ENCODE data around the gene GSN. TPM values are rescaled to one million over a fixed set of nuclear protein-coding genes. Genes with fewer than 3 reads are reported as not detected.

Gene GSN
- total and polyA plus RNA-seq, 2 donors (not counting 1 experiment from before 2014, with no cell fraction given) = 38.4 to 45.4 TPM

DNA sequence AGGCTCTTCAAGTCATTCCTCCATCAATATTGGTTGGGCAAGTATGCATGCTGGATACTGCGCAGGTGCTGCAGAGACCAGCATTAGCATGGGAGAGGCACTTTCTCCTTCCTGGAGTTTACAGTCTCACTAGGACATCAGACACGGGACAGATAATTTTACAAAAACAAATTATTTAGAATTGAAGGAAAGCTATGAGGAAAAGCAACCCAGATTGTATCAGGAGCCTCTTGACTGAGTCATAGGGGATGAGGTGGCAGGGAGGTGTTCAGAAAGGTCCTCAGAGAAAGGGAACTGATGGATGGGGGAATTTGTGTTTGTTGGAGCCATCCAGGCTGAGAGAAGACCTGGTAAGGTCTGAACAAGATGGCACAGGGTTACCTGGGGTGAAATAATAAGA, 41.8 kb upstream of the GSN start:
- POLR2A ChIA-PET = no interaction called here
- Mint-ChIP-seq H3K27me3 (no peaks in the 10 kb centered on the region), H3K4me1 (no peaks in the 10 kb centered on the region), H3K9me3 (ENCODE audit: insufficient read depth) (no peaks in the 10 kb centered on the region), H3K27ac (no peak overlapping the region), H3K4me3 (no peak overlapping the region)
- Histone ChIP-seq H3K9me3 (ENCODE audit: control extremely low read depth in 1 of 3, control insufficient read depth in 2 of 3, insufficient read depth in 1 of 3, low read length in 2 of 3) (no peaks in the 10 kb centered on the region), H3K36me3 (replicated peaks in 1 of 2; ENCODE audit: control extremely low read depth in 1 of 2, control insufficient read depth in 1 of 2, extremely low read depth in 1 of 2, insufficient read depth in 2 of 2, low read length in 1 of 2) (peaks cover 1 to 6% of the 10 kb centered on the region in 2 experiments), H4K20me1 (ENCODE audit: control insufficient read depth, insufficient read depth, low read length, poor library complexity, severe bottlenecking) (no peaks in the 10 kb centered on the region), H3K9ac (ENCODE audit: low read length) (no peak overlapping the region), H3K27ac (ENCODE audit: low read length in 2 of 2) (no peak overlapping the region), H3K27me3 (replicated peaks in 1 of 4; ENCODE audit: control extremely low read depth in 1 of 4, control insufficient read depth in 3 of 4, insufficient read depth in 4 of 4, low read length in 3 of 4) (no peaks in the 10 kb centered on the region), H3K79me2 (ENCODE audit: control insufficient read depth, insufficient read depth, low read length) (peaks cover 3% of the 10 kb centered on the region), H3K4me1 (ENCODE audit: control insufficient read depth in 2 of 2, insufficient read depth in 2 of 2, low read length in 2 of 2) (peaks cover 0 to 2% of the 10 kb centered on the region in 2 donors), H3K4me3 (ENCODE audit: control extremely low read depth in 1 of 5, extremely low read depth in 1 of 5, insufficient read depth in 1 of 5, low read depth in 2 of 5, low read length in 4 of 5) (no peak overlapping the region), H2AFZ (ENCODE audit: insufficient read depth, low read depth, low read length, poor library complexity, severe bottlenecking) (no peak overlapping the region), H3K4me2 (replicated peaks; ENCODE audit: low read depth, low read length, poor library complexity, severe bottlenecking) (no peak overlapping the region)
- DNase-seq (no peak), ATAC-seq (ENCODE audit: low read depth) (no peak)
- TF ChIP-seq CTCF (IDR thresholded peaks at IDR 0.05) (no peak), EZH2 (IDR thresholded peaks at IDR 0.05; ENCODE audit: borderline replicate concordance, insufficient read depth, low read depth, low read length, poor library complexity, severe bottlenecking) (no peak)
- CTCF ChIA-PET = interaction anchor here (0.9 to 1.0 kb wide), 2 partner anchors 11 to 12 kb away, joined by 3 to 4 read pairs; no protein-coding TSS in a partner anchor
- no CpG with 5 or more reads among the region's 2 CpGs for WGBS (ENCODE audit: insufficient coverage)
- intact Hi-C loops (cut with micrococcal nuclease) = no loop called here

- Histone ChIP-seq H2AFZ (ENCODE audit: insufficient read depth, low read depth, low read length, poor library complexity, severe bottlenecking) (no peak overlapping the region), H3K36me3 (replicated peaks in 1 of 2; ENCODE audit: control extremely low read depth in 1 of 2, control insufficient read depth in 1 of 2, extremely low read depth in 1 of 2, insufficient read depth in 2 of 2, low read length in 1 of 2) (peaks cover 1 to 17% of the 10 kb centered on the region in 2 experiments), H3K9ac (ENCODE audit: low read length) (no peak overlapping the region), H4K20me1 (ENCODE audit: control insufficient read depth, insufficient read depth, low read length, poor library complexity, severe bottlenecking) (no peaks in the 10 kb centered on the region), H3K79me2 (ENCODE audit: control insufficient read depth, insufficient read depth, low read length) (no peaks in the 10 kb centered on the region), H3K9me3 (ENCODE audit: control extremely low read depth in 1 of 3, control insufficient read depth in 2 of 3, insufficient read depth in 1 of 3, low read length in 2 of 3) (no peaks in the 10 kb centered on the region), H3K4me3 (ENCODE audit: control extremely low read depth in 1 of 5, extremely low read depth in 1 of 5, insufficient read depth in 1 of 5, low read depth in 2 of 5, low read length in 4 of 5) (no peak overlapping the region), H3K4me2 (replicated peaks; ENCODE audit: low read depth, low read length, poor library complexity, severe bottlenecking) (no peak overlapping the region), H3K4me1 (ENCODE audit: control insufficient read depth in 2 of 2, insufficient read depth in 2 of 2, low read length in 2 of 2) (no peaks in the 10 kb centered on the region), H3K27ac (ENCODE audit: low read length in 2 of 2) (no peak overlapping the region), H3K27me3 (replicated peaks in 1 of 4; ENCODE audit: control extremely low read depth in 1 of 4, control insufficient read depth in 3 of 4, insufficient read depth in 4 of 4, low read length in 3 of 4) (no peaks in the 10 kb centered on the region)
- DNase-seq = no peak
- Mint-ChIP-seq H3K4me3 (no peak overlapping the region), H3K9me3 (ENCODE audit: insufficient read depth) (no peaks in the 10 kb centered on the region), H3K27me3 (no peaks in the 10 kb centered on the region), H3K4me1 (no peaks in the 10 kb centered on the region), H3K27ac (no peak overlapping the region)
- intact Hi-C loops (cut with micrococcal nuclease) = no loop called here
- ChIA-PET CTCF (no interaction called here), POLR2A (interaction anchor here (0.6 kb wide), 1 partner anchor 382 kb away, joined by 3 read pairs; no protein-coding TSS in a partner anchor)
- TF ChIP-seq CTCF (IDR thresholded peaks at IDR 0.05) (no peak), EZH2 (IDR thresholded peaks at IDR 0.05; ENCODE audit: borderline replicate concordance, insufficient read depth, low read depth, low read length, poor library complexity, severe bottlenecking) (no peak)
- 77% methylated on average over 3 of the region's 4 CpGs for WGBS (ENCODE audit: insufficient coverage)
- ATAC-seq (ENCODE audit: low read depth) = no peak
Observed at GRCh38 chr9:121227862-121228261, 40.1 kb upstream of the GSN start.
